ENCODE measurements around the gene RPS14.
"Not testable (repeated sequence)": the region's sequence is repeated elsewhere in the genome, so short reads cannot be mapped to it uniquely, and the experiment has no call there.

Gene RPS14

GRCh38 chr5:150443242-150444075 lies 6.1 kb downstream of the RPS14 start:
- peak; percentile 49 to 54 for DNase-seq

DNA sequence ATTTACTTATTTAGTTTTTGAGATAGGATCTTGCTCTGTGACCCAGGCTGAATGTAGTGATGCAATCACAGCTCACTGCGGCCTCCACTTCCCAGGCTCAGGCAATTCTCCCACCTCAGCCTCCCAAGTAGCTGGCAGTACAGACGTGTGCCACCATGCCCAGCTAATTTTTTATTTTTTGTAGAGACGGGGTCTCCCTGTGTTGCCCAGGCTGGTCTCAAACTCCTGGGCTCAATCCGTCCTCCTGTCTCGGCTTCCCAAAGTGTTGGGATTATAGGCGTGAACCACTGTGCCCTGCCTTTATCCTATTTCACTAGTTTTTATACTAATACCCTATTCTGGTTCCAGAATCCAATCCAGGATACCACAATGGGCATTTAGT lies 6.8 kb downstream of the RPS14 start:
- peak; percentile 26 to 34 for DNase-seq

DNA sequence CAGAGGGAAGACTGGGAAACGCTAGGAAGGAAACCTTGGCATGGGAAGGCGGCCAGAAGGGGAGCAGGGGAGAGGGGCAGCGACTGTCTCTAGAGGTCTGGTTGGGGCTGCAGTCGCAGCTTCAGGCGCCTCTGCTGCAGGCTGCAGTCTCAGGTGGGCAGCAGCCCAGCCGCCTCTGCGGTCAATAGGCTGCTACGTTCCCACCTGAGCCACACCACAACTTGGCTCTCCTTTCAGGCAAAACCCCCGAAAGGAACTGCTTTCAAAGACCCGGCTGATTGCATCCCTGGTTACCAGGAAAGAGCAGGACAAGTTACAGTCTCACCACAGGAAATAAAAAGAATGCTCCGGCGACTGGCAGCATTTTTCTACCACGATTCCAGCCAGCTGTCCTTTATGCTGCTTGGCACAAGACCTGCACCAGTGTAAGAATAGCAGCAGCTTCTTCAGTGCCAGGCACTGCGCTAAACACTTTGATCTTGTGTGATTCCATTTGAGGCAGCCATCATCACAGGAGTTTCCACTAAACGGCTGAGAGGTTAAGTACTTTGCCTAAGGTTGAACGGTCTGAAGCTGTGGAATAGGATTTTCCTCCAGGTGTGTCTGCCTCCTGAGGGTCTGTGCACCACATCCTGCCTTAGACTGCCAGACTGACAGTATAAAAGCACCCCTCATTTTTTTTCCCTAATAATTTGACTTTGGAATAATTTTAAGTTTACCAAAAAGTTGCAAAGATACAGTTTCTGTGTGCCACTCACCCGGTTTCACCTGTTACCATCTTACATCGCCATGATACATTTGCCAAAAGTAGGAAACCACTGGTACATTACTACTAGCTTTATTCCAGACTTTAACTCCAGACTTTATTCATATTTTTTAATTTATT lies 7.5 kb downstream of the RPS14 start:
- no peak for DNase-seq

- DNase-seq, result no peak
These were observed 8.4 kb downstream of the RPS14 start for GRCh38 chr5:150440948-150441812.

DNA sequence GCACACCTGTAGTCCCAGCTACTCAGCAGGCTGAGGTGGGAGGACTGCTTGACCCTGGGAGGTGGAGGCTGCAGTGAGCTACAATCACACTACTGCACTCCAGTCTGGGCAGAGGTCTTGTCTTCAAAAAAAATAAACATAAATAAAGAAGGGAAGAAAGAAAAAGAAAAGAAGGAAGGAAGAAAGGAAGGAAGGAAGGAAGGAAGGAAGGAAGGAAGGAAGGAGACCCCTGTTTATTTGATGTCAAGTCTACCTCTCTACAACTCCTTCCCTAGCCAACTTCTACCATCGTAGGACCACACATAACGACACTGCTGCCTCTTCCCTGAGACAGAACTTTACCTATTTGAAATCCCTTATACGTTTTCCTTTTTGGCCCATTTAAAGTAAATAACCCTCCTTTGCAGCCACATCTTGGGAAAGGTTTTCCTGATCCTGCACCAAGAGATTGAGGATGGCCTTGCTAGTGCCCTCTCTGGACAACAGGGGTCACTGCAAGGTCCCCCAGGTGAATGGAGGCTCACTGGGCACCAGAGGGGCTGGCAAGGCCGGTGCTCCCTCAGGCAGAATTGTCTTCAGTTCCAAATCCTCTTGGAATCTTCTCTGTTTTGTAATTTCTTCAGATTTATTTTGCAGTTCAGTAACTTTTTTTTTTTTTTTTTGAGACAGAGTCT lies 10.5 kb downstream of the RPS14 start:
- DNase-seq, result no peak

DNA sequence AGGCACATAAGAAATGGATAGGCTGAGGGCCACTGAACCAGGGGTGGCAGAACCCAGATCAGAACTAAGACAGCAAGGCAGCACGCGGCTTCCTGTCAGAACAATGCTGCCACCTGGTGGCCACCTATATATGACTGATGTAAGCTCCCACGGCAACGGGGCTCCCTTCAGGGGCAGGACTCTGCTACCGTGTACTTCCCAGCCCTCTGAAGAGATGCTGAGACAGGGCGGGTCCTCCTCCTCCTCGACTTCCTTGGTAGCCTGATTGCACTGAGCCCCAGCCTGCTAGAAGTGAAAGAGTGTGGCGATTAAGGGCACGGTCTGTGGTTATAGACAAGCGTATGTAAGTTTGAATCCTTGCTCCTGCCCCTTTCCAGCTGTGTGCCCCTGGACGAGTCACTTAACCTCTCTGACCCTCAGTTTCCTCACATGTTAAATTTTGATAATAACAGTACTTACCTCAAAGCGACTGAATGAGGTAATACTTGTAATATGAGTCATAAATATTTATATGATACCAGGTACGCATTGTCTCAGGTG lies 13.3 kb downstream of the RPS14 start:
- peak; percentile 90 to 92 for DNase-seq

GRCh38 chr5:150434464-150434863 lies 15.1 kb downstream of the RPS14 start:
- no peak for DNase-seq

DNA sequence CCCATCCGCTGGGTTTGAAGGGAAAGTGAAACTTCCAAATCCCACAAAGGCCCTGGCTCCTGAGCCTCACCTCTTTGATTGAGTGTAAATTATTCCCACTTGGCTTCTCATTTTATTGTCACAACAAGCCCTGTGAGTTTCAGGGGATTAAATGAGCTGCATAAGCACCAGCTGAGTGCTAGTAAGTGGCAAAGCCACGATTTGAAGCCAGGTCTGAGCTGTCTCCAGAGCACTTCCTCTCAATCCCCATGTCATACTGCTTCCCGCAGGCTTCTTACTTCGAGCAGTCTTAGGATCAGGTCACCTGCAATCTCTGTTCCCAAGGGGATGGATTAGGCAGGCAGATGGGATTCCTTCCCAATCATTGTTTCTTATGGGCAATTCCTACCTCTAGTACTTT lies 18.0 kb downstream of the RPS14 start:
- DNase-seq, result no peak

- no peak for DNase-seq
These were observed 18.5 kb downstream of the RPS14 start for GRCh38 chr5:150431048-150431447.

- no peak for DNase-seq
These were observed 20.1 kb downstream of the RPS14 start for GRCh38 chr5:150429410-150429873.

- DNase-seq, result no peak
These were observed 20.6 kb downstream of the RPS14 start for GRCh38 chr5:150428978-150429377.

DNA sequence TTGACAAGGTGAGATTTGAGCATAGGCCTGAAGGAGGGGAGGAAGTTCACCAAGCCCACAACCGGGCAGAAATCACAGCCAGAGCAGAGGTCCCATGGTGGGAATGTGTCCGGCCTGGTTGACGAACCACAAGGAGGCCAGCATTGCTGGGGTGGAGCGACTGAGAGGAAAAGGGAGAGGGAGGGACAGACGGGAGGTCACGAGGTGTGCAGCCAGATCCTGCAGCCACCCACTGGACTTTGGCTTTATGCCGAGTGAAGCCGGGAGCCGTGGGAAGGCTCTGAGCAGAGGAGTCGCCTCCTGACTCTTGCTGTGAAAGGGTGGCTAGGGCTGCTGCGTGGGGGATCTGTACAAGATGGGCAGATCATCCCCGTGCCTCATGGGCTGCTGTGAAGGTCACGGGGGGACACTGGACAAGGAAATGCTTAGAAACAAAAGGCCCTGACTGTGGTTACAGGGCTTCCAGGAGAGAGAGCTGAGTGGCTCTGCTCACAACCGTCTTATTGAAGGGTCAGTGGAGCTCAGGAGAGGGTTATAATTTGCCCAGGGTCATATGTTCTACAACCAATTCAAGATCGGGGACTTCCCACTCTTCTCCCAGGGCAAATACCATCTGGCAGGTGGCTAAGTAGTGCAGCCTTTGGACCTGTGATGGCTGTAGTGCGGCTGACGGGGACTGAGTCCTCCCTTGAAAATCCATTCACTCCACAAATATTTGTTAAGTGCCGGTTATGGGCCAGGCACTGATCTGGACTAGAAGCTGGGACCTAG lies 21.2 kb downstream of the RPS14 start:
- DNase-seq, result no peak

- DNase-seq, result not testable (repeated sequence)
These were observed 23.4 kb downstream of the RPS14 start for GRCh38 chr5:150426165-150426564.

DNA sequence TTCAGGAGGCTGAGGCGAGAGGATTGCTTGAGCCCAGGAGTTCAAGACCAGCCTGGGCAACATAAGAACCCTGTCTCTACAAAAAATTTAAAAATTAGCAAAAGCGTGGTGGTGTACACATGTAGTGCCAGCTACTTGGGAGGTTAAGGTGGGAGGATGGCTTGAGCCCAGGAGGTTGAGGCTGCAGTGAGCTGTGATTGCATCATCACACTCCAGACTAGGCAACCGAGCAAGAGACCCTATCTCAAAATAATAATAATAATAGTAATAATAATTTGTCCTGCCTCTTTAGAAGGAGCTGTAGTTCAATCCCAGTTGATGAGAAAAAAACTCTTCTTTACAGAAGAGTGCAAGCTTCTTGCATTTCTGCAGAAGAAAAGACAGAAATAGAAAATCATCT lies 26.8 kb downstream of the RPS14 start:
- no peak for DNase-seq

GRCh38 chr5:150422075-150422474 lies 27.5 kb downstream of the RPS14 start:
- DNase-seq, result no peak

DNA sequence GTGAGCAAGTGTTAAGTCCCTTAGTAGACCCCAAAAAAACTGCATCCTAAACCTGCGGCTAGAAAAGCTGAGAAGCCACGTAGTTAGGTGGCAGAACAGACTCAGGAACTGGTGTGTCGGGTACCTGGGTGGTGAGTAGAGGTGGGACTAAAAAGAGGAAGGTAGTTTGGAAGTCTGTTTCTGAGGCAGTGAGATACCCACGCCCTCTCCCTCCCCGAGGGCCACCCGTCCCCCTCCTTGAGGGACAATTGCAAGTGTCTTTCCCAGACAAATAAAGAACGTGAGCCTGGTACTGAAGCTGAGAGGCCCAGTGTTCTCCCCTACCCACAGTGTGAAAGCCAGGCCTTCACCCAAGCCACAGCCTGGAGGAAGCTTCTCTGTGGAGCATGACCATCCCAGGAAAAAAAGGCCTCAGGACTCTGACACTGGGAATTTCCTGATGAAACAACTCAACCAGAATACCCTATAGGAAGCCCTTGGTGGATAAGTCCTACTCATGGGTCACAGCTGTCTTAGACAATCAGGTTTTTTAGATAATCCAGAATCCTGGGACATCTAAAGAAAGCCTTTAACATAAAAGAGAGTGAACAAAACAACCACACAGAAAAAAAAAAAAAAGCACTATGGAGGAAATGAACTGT lies 29.8 kb downstream of the RPS14 start:
- no peak for DNase-seq

GRCh38 chr5:150413902-150414790 lies 35.4 kb downstream of the RPS14 start:
- DNase-seq, result not testable (repeated sequence)

DNA sequence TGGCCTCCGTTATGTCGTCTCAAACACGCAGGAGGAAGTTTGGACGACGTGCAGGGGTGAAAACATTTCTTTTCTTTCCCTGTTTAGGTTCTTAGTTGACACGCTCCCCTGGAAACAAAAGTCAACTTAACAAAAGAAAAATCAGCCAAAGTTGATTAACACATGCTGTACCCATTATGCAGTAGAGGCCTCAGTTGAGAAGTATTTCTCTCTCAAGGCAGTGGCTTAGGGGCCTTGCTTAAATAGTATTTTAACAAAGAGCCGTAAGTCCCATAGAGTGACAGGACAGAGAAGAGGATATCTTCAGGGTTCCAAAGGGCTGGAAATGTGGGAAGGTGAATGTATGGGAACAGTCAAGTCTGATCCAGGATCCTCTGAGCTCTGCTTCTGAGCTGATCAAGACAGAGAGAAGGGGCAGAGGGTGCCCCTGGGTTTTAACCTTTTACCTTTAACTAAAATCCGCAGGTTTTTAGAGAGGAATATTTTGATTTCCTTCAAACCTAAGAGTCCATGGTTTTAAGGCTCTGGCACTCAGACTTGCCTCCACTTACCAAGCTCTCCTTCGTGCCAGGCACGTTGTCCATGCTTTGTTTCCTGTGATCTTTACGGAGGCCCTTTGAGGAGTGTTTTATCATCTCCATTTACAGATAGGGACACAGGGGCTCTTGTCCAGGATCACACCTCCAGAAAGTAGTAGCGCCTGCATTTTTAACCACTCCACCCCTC lies 36.2 kb downstream of the RPS14 start:
- DNase-seq, result no peak
